Upper lobe of left lung (tissue), 4 donors: Measurements from ENCODE around the gene GPATCH8.
"Not testable (repeated sequence)": the region's sequence is repeated elsewhere in the genome, so short reads cannot be mapped to it uniquely, and the experiment has no call there.

Experiments
- CTCF ChIP-seq, 6 experiments: fragments of 450-650 bp in 4 of 6; fragments of 200-600 bp in 2 of 6; sonication (generic) in 2 of 6; IDR thresholded peaks; one replicate each; pipeline ENCODE4 v1.5.1; 2016 to 2019; ENCODE audit warnings: antibody characterized with exemption in 6 of 6
- POLR2AphosphoS5 ChIP-seq, 2 donors: sonication (generic); formaldehyde crosslinking; IDR thresholded peaks; one replicate each; pipeline ENCODE4 v1.5.1; 2017; ENCODE audit warnings: antibody characterized with exemption in 2 of 2

- TF ChIP-seq CTCF, POLR2AphosphoS5 (IDR thresholded peaks at IDR 0.05): not testable (repeated sequence)
These were observed 134.6 kb downstream of the GPATCH8 start for GRCh38 chr17:44368391-44369243.
